Caco-2 (cell line): Measurements from ENCODE around the gene RELL2. TPM values are rescaled to one million over a fixed set of nuclear protein-coding genes. Genes with fewer than 3 reads are reported as not detected.

ENCODE experiments used
- BruUV-seq: library from RNA; stranded (reverse); fragments of 400-500 nt; replicated peaks from 2 replicates; lab custom pipeline; 2021; lab: Mats Ljungman, UMichigan
- CTCF ChIA-PET: fragments of 300-600 bp; sonication (Branson Sonifier 250); formaldehyde crosslinking; loops from one replicate; lab custom pipeline; 2022; ENCODE audit warnings: antibody characterized with exemption; lab: Charles Lee
- POLR2A ChIA-PET: fragments of 300-600 bp; sonication (Branson Sonifier 250); formaldehyde crosslinking; loops from one replicate; lab custom pipeline; 2022; ENCODE audit warnings: antibody characterized with exemption; lab: Charles Lee
- DNase-seq, 2 experiments: peaks; one replicate each; pipeline versions ENCODE4 v3.0.0 to v3.0.0-alpha.2; 2020 to 2022
- H3K27me3 ChIP-seq: replicated peaks from 2 replicates; pipeline ENCODE4 v1.6.0; 2011; ENCODE audit warnings: low read length; ENCODE audit not compliant: control insufficient read depth, insufficient read depth
- H3K36me3 ChIP-seq: 2 replicates; pipeline ENCODE4 v1.5.1; 2011; ENCODE audit warnings: low read length; ENCODE audit not compliant: control insufficient read depth, insufficient read depth
- H3K4me1 ChIP-seq: fragments of 250-450 bp; sonication (Bioruptor Pico); 2 replicates; pipeline ENCODE4 v1.5.1; 2020; ENCODE audit warnings: mild to moderate bottlenecking
- H3K4me3 ChIP-seq: 2 replicates; pipeline ENCODE4 v1.5.1; 2011; ENCODE audit warnings: low read depth, mild to moderate bottlenecking, control low read depth, low read length
- H3K9me3 ChIP-seq: fragments of 250-450 bp; sonication (Bioruptor Pico); 2 replicates; pipeline ENCODE4 v1.5.1; 2020; ENCODE audit warnings: mild to moderate bottlenecking, moderate library complexity
- H3K27ac Mint-ChIP-seq: one replicate; pipeline ENCODE4 v1.8.0; 2022; ENCODE audit warnings: mixed read lengths; ENCODE audit not compliant: unreplicated experiment
- H3K27me3 Mint-ChIP-seq: one replicate; pipeline ENCODE4 v1.8.0; 2022; ENCODE audit warnings: mixed read lengths; ENCODE audit not compliant: insufficient read depth, unreplicated experiment
- H3K36me3 Mint-ChIP-seq: one replicate; pipeline ENCODE4 v1.8.0; 2022; ENCODE audit warnings: mild to moderate bottlenecking, mixed read lengths; ENCODE audit not compliant: insufficient read depth, unreplicated experiment
- H3K4me1 Mint-ChIP-seq: one replicate; pipeline ENCODE4 v1.8.0; 2022; ENCODE audit warnings: low read depth, mixed read lengths; ENCODE audit not compliant: unreplicated experiment
- H3K4me3 Mint-ChIP-seq: one replicate; pipeline ENCODE4 v1.8.0; 2022; ENCODE audit warnings: mild to moderate bottlenecking, moderate library complexity, mixed read lengths; ENCODE audit not compliant: unreplicated experiment
- H3K9me3 Mint-ChIP-seq: one replicate; pipeline ENCODE4 v1.8.0; 2022; ENCODE audit warnings: mixed read lengths; ENCODE audit not compliant: unreplicated experiment
- intact Hi-C: fragments of 100-400 bp; cut with micrococcal nuclease; formaldehyde crosslinking; loops from one replicate; pipeline ENCODE4 v1.10.0; 2022; ENCODE audit not compliant: unreplicated experiment
- total RNA-seq: library from RNA; stranded (reverse); gene quantifications from 2 replicates; pipeline ENCODE4 v1.2.3, GENCODE V29; 2022
- TF ChIP-seq, protein P1 (sequence below), 2 experiments: fragments of 200-600 bp in 1 of 2; IDR thresholded peaks; 1 replicate in 1 of 2; 2 replicates in 1 of 2; pipeline versions ENCODE4 v1.5.1 to v1.8.0; 2011 to 2022; ENCODE audit warnings: antibody characterized with exemption in 1 of 2, control low read depth in 1 of 2, inconsistent platforms in 1 of 2, low read depth in 1 of 2, low read length in 1 of 2, mild to moderate bottlenecking in 1 of 2, moderate library complexity in 1 of 2; ENCODE audit not compliant: insufficient read depth in 1 of 2, severe bottlenecking in 1 of 2, unreplicated experiment in 1 of 2

RELL2 gene
- total RNA-seq, 1 experiment from 2014 or later: 8.7 TPM

DNA sequence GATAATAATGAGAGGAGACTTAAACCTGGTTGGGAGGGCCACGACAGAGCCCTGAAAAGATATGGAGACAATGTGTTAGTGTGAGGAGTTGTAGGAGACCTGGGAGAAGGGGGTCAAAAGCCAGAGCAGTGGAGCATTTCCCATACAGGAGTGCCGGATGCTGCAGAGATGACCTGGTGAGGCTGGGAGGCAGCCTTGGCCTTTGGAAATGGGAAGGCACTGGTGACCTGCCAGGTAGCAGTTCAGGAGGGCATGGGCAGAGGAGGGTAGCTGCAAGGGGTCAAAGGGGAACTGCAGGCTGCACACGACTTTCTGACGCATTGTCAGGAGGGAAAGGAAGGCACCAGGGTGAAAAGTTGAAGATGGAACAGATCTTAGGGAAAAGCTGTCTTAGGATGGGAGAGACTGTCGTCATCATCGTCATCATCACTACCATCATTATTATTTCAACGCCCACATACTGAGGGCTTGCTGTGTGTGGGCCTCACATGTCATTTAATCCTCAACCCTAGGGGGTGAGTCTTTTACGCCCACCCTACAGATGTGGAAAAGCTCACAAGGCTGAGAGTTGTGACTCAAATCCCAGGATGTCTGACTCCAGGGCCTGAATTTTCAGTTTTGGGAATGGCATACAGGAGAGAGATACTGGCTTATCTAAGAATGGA lies 31.9 kb downstream of the RELL2 start:
- intact Hi-C loops: loop anchor here (1.0 kb wide), 1 partner anchor 14 kb away; the partner anchor contains the start of gene ARAP3
- DNase-seq: no peak
- BruUV-seq: no TSS peak
- ChIA-PET CTCF (interaction anchor here (0.6 to 1.6 kb wide), 5 partner anchors 13 to 292 kb away, joined by 3 to 6 read pairs (median 4); partner anchors contain the start of gene ARAP3), POLR2A (no interaction called here)
- Histone ChIP-seq H3K36me3 (no peaks in the 10 kb centered on the region), H3K9me3 (no peaks in the 10 kb centered on the region), H3K4me3 (no peak overlapping the region), H3K27me3 (no peaks in the 10 kb centered on the region), H3K4me1 (no peaks in the 10 kb centered on the region)
- H3K27me3 Mint-ChIP-seq: no peaks in the 10 kb centered on the region
- H3K4me3 Mint-ChIP-seq: no peak overlapping the region
- no peaks in the 10 kb centered on the region for H3K4me1 Mint-ChIP-seq
- TF ChIP-seq, protein P1, sequence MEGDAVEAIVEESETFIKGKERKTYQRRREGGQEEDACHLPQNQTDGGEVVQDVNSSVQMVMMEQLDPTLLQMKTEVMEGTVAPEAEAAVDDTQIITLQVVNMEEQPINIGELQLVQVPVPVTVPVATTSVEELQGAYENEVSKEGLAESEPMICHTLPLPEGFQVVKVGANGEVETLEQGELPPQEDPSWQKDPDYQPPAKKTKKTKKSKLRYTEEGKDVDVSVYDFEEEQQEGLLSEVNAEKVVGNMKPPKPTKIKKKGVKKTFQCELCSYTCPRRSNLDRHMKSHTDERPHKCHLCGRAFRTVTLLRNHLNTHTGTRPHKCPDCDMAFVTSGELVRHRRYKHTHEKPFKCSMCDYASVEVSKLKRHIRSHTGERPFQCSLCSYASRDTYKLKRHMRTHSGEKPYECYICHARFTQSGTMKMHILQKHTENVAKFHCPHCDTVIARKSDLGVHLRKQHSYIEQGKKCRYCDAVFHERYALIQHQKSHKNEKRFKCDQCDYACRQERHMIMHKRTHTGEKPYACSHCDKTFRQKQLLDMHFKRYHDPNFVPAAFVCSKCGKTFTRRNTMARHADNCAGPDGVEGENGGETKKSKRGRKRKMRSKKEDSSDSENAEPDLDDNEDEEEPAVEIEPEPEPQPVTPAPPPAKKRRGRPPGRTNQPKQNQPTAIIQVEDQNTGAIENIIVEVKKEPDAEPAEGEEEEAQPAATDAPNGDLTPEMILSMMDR (IDR thresholded peaks at IDR 0.05; ENCODE audit: insufficient read depth in 1 of 2, low read depth in 1 of 2, low read length in 1 of 2, severe bottlenecking in 1 of 2, unreplicated experiment in 1 of 2): no peak
- no peaks in the 10 kb centered on the region for H3K9me3 Mint-ChIP-seq
- H3K36me3 Mint-ChIP-seq: no peaks in the 10 kb centered on the region
- H3K27ac Mint-ChIP-seq: no peak overlapping the region

DNA sequence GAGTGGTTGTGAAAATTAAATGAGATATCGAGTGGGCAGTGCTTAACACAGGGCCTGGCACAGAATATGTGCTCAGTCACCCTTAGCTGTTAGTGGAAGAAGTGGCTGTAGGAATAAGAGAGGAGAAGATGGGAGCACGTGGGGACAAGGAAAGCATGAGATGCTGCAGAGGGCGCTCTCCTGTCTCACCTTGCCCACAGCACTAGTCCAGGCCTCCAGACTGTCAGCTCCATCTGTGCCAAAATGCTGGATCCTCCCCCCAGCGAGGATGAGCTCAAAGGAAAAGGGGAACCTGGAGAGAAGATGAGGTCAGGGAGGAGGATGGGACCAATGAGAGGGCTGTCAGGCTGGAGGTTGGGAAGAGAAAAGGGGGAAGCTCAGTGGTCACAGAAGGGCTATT lies 32.7 kb downstream of the RELL2 start:
- no peaks in the 10 kb centered on the region for H3K27me3 Mint-ChIP-seq
- DNase-seq: no peak

DNA sequence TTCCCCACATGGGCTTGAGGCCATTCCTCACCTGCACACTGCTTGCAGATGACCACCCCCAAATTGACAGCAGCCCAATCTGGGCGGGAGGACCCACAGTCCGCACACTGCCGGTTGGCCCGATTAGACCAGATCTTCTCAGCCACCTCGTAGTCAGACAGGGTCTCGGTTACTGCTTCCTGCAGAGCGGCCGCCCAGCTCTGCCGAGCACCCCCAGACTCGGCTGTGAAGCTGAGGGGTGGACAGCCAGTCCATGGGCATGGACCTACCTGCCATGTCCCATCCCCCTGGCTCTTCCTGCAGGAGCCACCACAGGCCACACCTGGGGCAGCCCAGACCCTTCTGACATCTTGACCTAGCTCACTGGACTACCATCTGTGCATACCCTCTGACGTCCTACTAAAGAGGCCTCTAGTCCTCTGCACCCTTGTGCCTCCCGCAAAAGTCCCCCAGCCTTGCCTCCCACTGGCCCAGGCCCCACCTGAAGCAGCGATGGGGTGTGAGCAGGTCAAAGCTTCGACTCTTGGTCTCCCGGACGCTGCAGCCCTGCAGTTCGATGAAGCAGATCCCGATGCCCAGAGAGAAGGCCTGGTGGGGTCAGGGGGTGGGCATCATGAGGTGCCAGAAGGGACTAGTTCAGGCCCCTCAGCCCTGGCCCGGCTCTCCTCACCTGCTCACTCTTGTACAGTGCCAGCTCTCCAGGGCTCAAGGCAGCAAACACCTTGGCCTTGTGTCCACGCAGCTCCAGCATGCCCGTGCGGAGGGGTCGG lies 35.5 kb downstream of the RELL2 start:
- Mint-ChIP-seq H3K36me3 (no peaks in the 10 kb centered on the region), H3K4me3 (no peak overlapping the region), H3K27me3 (no peaks in the 10 kb centered on the region), H3K9me3 (no peaks in the 10 kb centered on the region), H3K4me1 (no peaks in the 10 kb centered on the region), H3K27ac (no peak overlapping the region)
- Histone ChIP-seq H3K4me3 (no peak overlapping the region), H3K27me3 (no peaks in the 10 kb centered on the region), H3K4me1 (no peaks in the 10 kb centered on the region), H3K9me3 (no peaks in the 10 kb centered on the region), H3K36me3 (no peaks in the 10 kb centered on the region)
- ChIA-PET POLR2A (no interaction called here), CTCF (no interaction called here)
- TF ChIP-seq, protein P1 (IDR thresholded peaks at IDR 0.05; ENCODE audit: insufficient read depth in 1 of 2, low read depth in 1 of 2, low read length in 1 of 2, severe bottlenecking in 1 of 2, unreplicated experiment in 1 of 2): no peak
- intact Hi-C loops: no loop called here
- no peak for DNase-seq
- no TSS peak for BruUV-seq

More for the DNA sequence above, 32.7 kb downstream of the RELL2 start:
- no TSS peak for BruUV-seq
- no peak overlapping the region for H3K27ac Mint-ChIP-seq
- Histone ChIP-seq H3K4me3 (no peak overlapping the region), H3K4me1 (no peaks in the 10 kb centered on the region), H3K36me3 (no peaks in the 10 kb centered on the region), H3K9me3 (no peaks in the 10 kb centered on the region), H3K27me3 (no peaks in the 10 kb centered on the region)
- H3K4me1 Mint-ChIP-seq: no peaks in the 10 kb centered on the region
- CTCF ChIA-PET: interaction anchor here (0.9 to 1.6 kb wide), 4 partner anchors 12 to 291 kb away, joined by 3 to 6 read pairs (median 4); partner anchors contain the start of gene ARAP3
- POLR2A ChIA-PET: no interaction called here
- TF ChIP-seq, protein P1 (IDR thresholded peaks at IDR 0.05; ENCODE audit: insufficient read depth in 1 of 2, low read depth in 1 of 2, low read length in 1 of 2, severe bottlenecking in 1 of 2, unreplicated experiment in 1 of 2): no peak
- H3K9me3 Mint-ChIP-seq: no peaks in the 10 kb centered on the region
- H3K36me3 Mint-ChIP-seq: no peaks in the 10 kb centered on the region
- H3K4me3 Mint-ChIP-seq: no peak overlapping the region
- intact Hi-C loops: loop anchor here (1.0 kb wide), 1 partner anchor 13 kb away; the partner anchor contains the start of gene ARAP3
